HG02763 (cell line): ENCODE measurements around the gene SEC62.
A peak's percentile ranks its signal among the peaks of the same experiment; 100 is the strongest.
"Not testable (repeated sequence)": the region's sequence is repeated elsewhere in the genome, so short reads cannot be mapped to it uniquely, and the experiment has no call there.

Experiments
- ATAC-seq: cut with Tn5 transposase; IDR thresholded peaks from one replicate; pipeline ENCODE4 v1.9.1; 2021; ENCODE audit warnings: mild to moderate bottlenecking, moderate library complexity; ENCODE audit not compliant: unreplicated experiment

SEC62 gene

GRCh38 chr3:170012683-170013400 lies 46.2 kb downstream of the SEC62 start:
- no peak for ATAC-seq

GRCh38 chr3:170016057-170016456 lies 49.5 kb downstream of the SEC62 start:
- no peak for ATAC-seq

GRCh38 chr3:170019306-170019705 lies 52.7 kb downstream of the SEC62 start:
- not testable (repeated sequence) for ATAC-seq

- ATAC-seq, result no peak
These were observed 54.5 kb downstream of the SEC62 start for GRCh38 chr3:170021083-170021482.

GRCh38 chr3:170022336-170022735 lies 55.7 kb downstream of the SEC62 start:
- no peak for ATAC-seq

- ATAC-seq, result no peak
These were observed 56.6 kb downstream of the SEC62 start for GRCh38 chr3:170023165-170023564.

- ATAC-seq, result no peak
These were observed 58.0 kb downstream of the SEC62 start for GRCh38 chr3:170024581-170024980.

- no peak for ATAC-seq
These were observed 60.9 kb downstream of the SEC62 start for GRCh38 chr3:170027233-170028102.

GRCh38 chr3:170033489-170033888 lies 66.9 kb downstream of the SEC62 start:
- no peak for ATAC-seq

GRCh38 chr3:170037463-170038433 lies 71.1 kb downstream of the SEC62 start, which contains the start of gene GPR160:
Gene GPR160, plus strand, starts transcription at chr3:170037995. Its CDS starts 45,978 bp downstream, at chr3:170083973.
- ATAC-seq, result peak; percentile 83

GRCh38 chr3:170038434-170039110 lies 72.0 kb downstream of the SEC62 start:
- peak; percentile 7 for ATAC-seq

- ATAC-seq, result no peak
These were observed 73.8 kb downstream of the SEC62 start for GRCh38 chr3:170040418-170040817.

- no peak for ATAC-seq
These were observed 76.9 kb downstream of the SEC62 start for GRCh38 chr3:170043506-170043905.

GRCh38 chr3:170044271-170044670 lies 77.7 kb downstream of the SEC62 start:
- ATAC-seq, result no peak

GRCh38 chr3:170044795-170045244 lies 78.2 kb downstream of the SEC62 start:
- peak; percentile 83 for ATAC-seq

GRCh38 chr3:170046269-170047132 lies 79.9 kb downstream of the SEC62 start:
- no peak for ATAC-seq

- no peak for ATAC-seq
These were observed 80.5 kb downstream of the SEC62 start for GRCh38 chr3:170047133-170047404.
